Stimulated activated effector memory CD8-positive, alpha-beta T cell treated with anti-CD3 and anti-CD28 coated beads, Interleukin-12 subunit alpha, Interleukin-12 subunit beta, amount 100 ng/mL, for 72 hours (primary cell): ENCODE results near the gene MATN1.

Experiments
- ATAC-seq: fragments of 150-1000 bp; cut with Tn5 transposase; 2 replicates; pipeline ENCODE4 v1.10.0; 2021
- DNase-seq, 2 donors: peaks; one replicate each; pipeline ENCODE4 v3.0.0; 2021 to 2022; ENCODE audit warnings: low spot score in 2 of 2
- H3K27ac Mint-ChIP-seq: one replicate; pipeline ENCODE4 v1.8.0; 2022; ENCODE audit warnings: mild to moderate bottlenecking, mixed read lengths
- H3K36me3 Mint-ChIP-seq: one replicate; pipeline ENCODE4 v1.8.0; 2022; ENCODE audit warnings: mild to moderate bottlenecking, mixed read lengths
- H3K4me1 Mint-ChIP-seq: one replicate; pipeline ENCODE4 v1.8.0; 2022; ENCODE audit warnings: mixed read lengths
- H3K4me3 Mint-ChIP-seq: one replicate; pipeline ENCODE4 v1.8.0; 2022; ENCODE audit warnings: mild to moderate bottlenecking, mixed read lengths
- H3K9me3 Mint-ChIP-seq: one replicate; pipeline ENCODE4 v1.8.0; 2022; ENCODE audit warnings: mixed read lengths

The MATN1 gene

GRCh38 chr1:30684259-30684658 lies 39.1 kb downstream of the MATN1 start:
- Mint-ChIP-seq H3K36me3 (no peaks in the 10 kb centered on the region), H3K27ac (no peak overlapping the region), H3K4me1 (peaks cover 12% of the 10 kb centered on the region), H3K4me3 (no peak overlapping the region), H3K9me3 (no peaks in the 10 kb centered on the region)
- ATAC-seq = no peak
- no peak for DNase-seq

GRCh38 chr1:30683699-30684098 lies 39.7 kb downstream of the MATN1 start:
- Mint-ChIP-seq H3K27ac (no peak overlapping the region), H3K9me3 (no peaks in the 10 kb centered on the region), H3K4me3 (no peak overlapping the region), H3K4me1 (peaks cover 12% of the 10 kb centered on the region), H3K36me3 (no peaks in the 10 kb centered on the region)
- DNase-seq (no peak), ATAC-seq (no peak)

- DNase-seq (no peak), ATAC-seq (no peak)
- Mint-ChIP-seq H3K4me3 (no peak overlapping the region), H3K9me3 (no peaks in the 10 kb centered on the region), H3K36me3 (no peaks in the 10 kb centered on the region), H3K4me1 (peaks cover 12% of the 10 kb centered on the region), H3K27ac (no peak overlapping the region)
These were observed 40.7 kb downstream of the MATN1 start for GRCh38 chr1:30682396-30683275.

GRCh38 chr1:30681782-30682181 lies 41.6 kb downstream of the MATN1 start:
- no peak for DNase-seq
- peaks cover 12% of the 10 kb centered on the region for H3K4me1 Mint-ChIP-seq
- no peak for ATAC-seq
- no peaks in the 10 kb centered on the region for H3K9me3 Mint-ChIP-seq
- H3K4me3 Mint-ChIP-seq = no peak overlapping the region
- no peaks in the 10 kb centered on the region for H3K36me3 Mint-ChIP-seq
- H3K27ac Mint-ChIP-seq = no peak overlapping the region

GRCh38 chr1:30680879-30681278 lies 42.5 kb downstream of the MATN1 start:
- DNase-seq (no peak), ATAC-seq (no peak)
- no peak overlapping the region for H3K4me3 Mint-ChIP-seq
- peaks cover 12% of the 10 kb centered on the region for H3K4me1 Mint-ChIP-seq
- H3K36me3 Mint-ChIP-seq = no peaks in the 10 kb centered on the region
- H3K9me3 Mint-ChIP-seq = no peaks in the 10 kb centered on the region
- no peak overlapping the region for H3K27ac Mint-ChIP-seq

GRCh38 chr1:30680429-30680828 lies 43.0 kb downstream of the MATN1 start:
- Mint-ChIP-seq H3K9me3 (no peaks in the 10 kb centered on the region), H3K4me1 (peaks cover 12% of the 10 kb centered on the region), H3K27ac (no peak overlapping the region), H3K36me3 (no peaks in the 10 kb centered on the region), H3K4me3 (no peak overlapping the region)
- DNase-seq = no peak
- no peak for ATAC-seq

GRCh38 chr1:30679976-30680305 lies 43.4 kb downstream of the MATN1 start:
- Mint-ChIP-seq H3K4me1 (peaks cover 9% of the 10 kb centered on the region), H3K4me3 (no peak overlapping the region), H3K27ac (no peak overlapping the region), H3K36me3 (no peaks in the 10 kb centered on the region), H3K9me3 (no peaks in the 10 kb centered on the region)
- ATAC-seq (no peak), DNase-seq (no peak)

GRCh38 chr1:30679201-30679975 lies 44.0 kb downstream of the MATN1 start:
- no peak for DNase-seq
- Mint-ChIP-seq H3K27ac (no peak overlapping the region), H3K9me3 (no peaks in the 10 kb centered on the region), H3K36me3 (no peaks in the 10 kb centered on the region), H3K4me1 (peaks cover 4% of the 10 kb centered on the region), H3K4me3 (no peak overlapping the region)
- peak; percentile 11 for ATAC-seq

GRCh38 chr1:30678209-30678608 lies 45.2 kb downstream of the MATN1 start:
- H3K9me3 Mint-ChIP-seq = peaks cover 6% of the 10 kb centered on the region
- no peaks in the 10 kb centered on the region for H3K4me1 Mint-ChIP-seq
- no peak for DNase-seq
- no peak overlapping the region for H3K27ac Mint-ChIP-seq
- no peak overlapping the region for H3K4me3 Mint-ChIP-seq
- no peaks in the 10 kb centered on the region for H3K36me3 Mint-ChIP-seq
- ATAC-seq = no peak

- DNase-seq (no peak), ATAC-seq (no peak)
- Mint-ChIP-seq H3K4me3 (no peak overlapping the region), H3K36me3 (no peaks in the 10 kb centered on the region), H3K27ac (no peak overlapping the region), H3K9me3 (peaks cover 6% of the 10 kb centered on the region), H3K4me1 (no peaks in the 10 kb centered on the region)
These were observed 45.9 kb downstream of the MATN1 start for GRCh38 chr1:30677471-30677870.

- Mint-ChIP-seq H3K4me1 (no peaks in the 10 kb centered on the region), H3K4me3 (no peak overlapping the region), H3K9me3 (peaks cover 6% of the 10 kb centered on the region), H3K27ac (no peak overlapping the region), H3K36me3 (no peaks in the 10 kb centered on the region)
- no peak for DNase-seq
- ATAC-seq = no peak
These were observed 47.6 kb downstream of the MATN1 start for GRCh38 chr1:30675761-30676160.

GRCh38 chr1:30675289-30675688 lies 48.1 kb downstream of the MATN1 start:
- H3K4me1 Mint-ChIP-seq = no peaks in the 10 kb centered on the region
- H3K4me3 Mint-ChIP-seq = no peak overlapping the region
- no peak overlapping the region for H3K27ac Mint-ChIP-seq
- peaks cover 6% of the 10 kb centered on the region for H3K9me3 Mint-ChIP-seq
- DNase-seq (no peak), ATAC-seq (no peak)
- no peaks in the 10 kb centered on the region for H3K36me3 Mint-ChIP-seq

- H3K27ac Mint-ChIP-seq = no peak overlapping the region
- H3K4me3 Mint-ChIP-seq = no peak overlapping the region
- ATAC-seq (no peak), DNase-seq (no peak)
- peaks cover 6% of the 10 kb centered on the region for H3K9me3 Mint-ChIP-seq
- no peaks in the 10 kb centered on the region for H3K4me1 Mint-ChIP-seq
- no peaks in the 10 kb centered on the region for H3K36me3 Mint-ChIP-seq
These were observed 50.0 kb downstream of the MATN1 start for GRCh38 chr1:30673395-30673794.

- no peak for DNase-seq
These were observed 50.7 kb downstream of the MATN1 start for GRCh38 chr1:30672661-30673060.

GRCh38 chr1:30670240-30671060 lies 52.9 kb downstream of the MATN1 start:
- Mint-ChIP-seq H3K9me3 (peaks cover 6% of the 10 kb centered on the region), H3K36me3 (no peaks in the 10 kb centered on the region), H3K4me1 (no peaks in the 10 kb centered on the region), H3K27ac (no peak overlapping the region), H3K4me3 (no peak overlapping the region)
- ATAC-seq (no peak), DNase-seq (no peak)

More at GRCh38 chr1:30672661-30673060, 50.7 kb downstream of the MATN1 start:
- H3K27ac Mint-ChIP-seq = no peak overlapping the region
- no peaks in the 10 kb centered on the region for H3K36me3 Mint-ChIP-seq
- no peaks in the 10 kb centered on the region for H3K4me1 Mint-ChIP-seq
- ATAC-seq = no peak
- H3K9me3 Mint-ChIP-seq = peaks cover 6% of the 10 kb centered on the region
- H3K4me3 Mint-ChIP-seq = no peak overlapping the region
